T-helper 1 cell treated with Interleukin-12 subunit alpha and Interleukin-12 subunit beta and Interleukin-4 antibody, amounts not matched to agents 30 ng/mL and 1 ng/mL, for 36 hours (primary cell): ENCODE data around the gene CDC42SE1. TPM values are rescaled to one million over a fixed set of nuclear protein-coding genes. Genes with fewer than 3 reads are reported as not detected.
"Not testable (repeated sequence)": the region's sequence is repeated elsewhere in the genome, so short reads cannot be mapped to it uniquely, and the experiment has no call there.

Experiments used
- intact Hi-C: fragments of 100-400 bp; cut with micrococcal nuclease; formaldehyde crosslinking; loops from one replicate; pipeline ENCODE4 v1.15.1; 2024
- total RNA-seq: library from RNA; stranded (reverse); gene quantifications from 2 replicates; pipeline ENCODE4 v1.2.3, GENCODE V29; 2022

The CDC42SE1 gene, protein sequence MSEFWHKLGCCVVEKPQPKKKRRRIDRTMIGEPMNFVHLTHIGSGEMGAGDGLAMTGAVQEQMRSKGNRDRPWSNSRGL
- total RNA-seq = 370 and 379 TPM in 2 replicates

GRCh38 chr1:151059109-151060006, at the start of gene CDC42SE1:
CDC42SE1 (minus strand) TSS chr1:151059622; CDS start chr1:151055730, 3,892 bp downstream.
- intact Hi-C loops = loop anchor here (1.0 to 5.0 kb wide), 13 partner anchors 11 to 697 kb away; partner anchors contain the start of genes GABPB2, GOLPH3L, LYSMD1 and MCL1

GRCh38 chr1:151108331-151108730, 48.9 kb upstream of the CDC42SE1 start:
- intact Hi-C loops = no loop called here

- intact Hi-C loops = no loop called here
These were observed 47.5 kb upstream of the CDC42SE1 start for GRCh38 chr1:151106894-151107293.

- intact Hi-C loops = no loop called here
These were observed 45.2 kb upstream of the CDC42SE1 start for GRCh38 chr1:151104630-151105029.

GRCh38 chr1:151098126-151098525, 38.7 kb upstream of the CDC42SE1 start:
- intact Hi-C loops = no loop called here

GRCh38 chr1:151097426-151097825, 38.0 kb upstream of the CDC42SE1 start:
- intact Hi-C loops = not testable (repeated sequence)

DNA sequence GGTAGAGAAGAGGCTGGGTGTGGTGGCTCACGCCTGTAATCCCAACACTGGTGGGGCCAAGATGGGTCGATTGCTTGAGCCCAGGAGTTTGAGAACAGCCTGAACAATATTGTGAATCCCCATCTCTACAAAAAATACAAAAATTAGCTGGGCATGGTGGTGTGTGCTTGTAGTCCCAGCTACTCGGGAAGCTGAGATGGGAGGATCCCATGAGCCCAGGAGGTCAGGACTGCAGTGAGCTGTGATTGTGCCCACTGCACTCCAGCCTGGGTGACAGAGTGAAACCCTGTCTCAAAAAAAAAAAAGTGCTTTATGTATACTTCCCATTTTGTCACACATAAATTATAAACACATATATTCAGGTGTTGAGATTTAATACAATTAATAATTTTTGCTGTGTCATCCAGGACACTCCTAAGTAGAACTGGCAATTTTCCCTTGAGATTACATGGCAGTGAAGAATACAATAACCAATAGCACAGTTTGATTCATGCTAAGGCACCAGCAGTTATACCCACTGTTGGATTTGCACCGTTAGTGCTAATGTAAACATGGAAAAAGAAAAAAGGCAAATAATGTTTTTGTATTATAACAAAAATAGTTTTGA, 26.6 kb upstream of the CDC42SE1 start:
- intact Hi-C loops = no loop called here

GRCh38 chr1:151072224-151072623, 12.8 kb upstream of the CDC42SE1 start:
- intact Hi-C loops = no loop called here

DNA sequence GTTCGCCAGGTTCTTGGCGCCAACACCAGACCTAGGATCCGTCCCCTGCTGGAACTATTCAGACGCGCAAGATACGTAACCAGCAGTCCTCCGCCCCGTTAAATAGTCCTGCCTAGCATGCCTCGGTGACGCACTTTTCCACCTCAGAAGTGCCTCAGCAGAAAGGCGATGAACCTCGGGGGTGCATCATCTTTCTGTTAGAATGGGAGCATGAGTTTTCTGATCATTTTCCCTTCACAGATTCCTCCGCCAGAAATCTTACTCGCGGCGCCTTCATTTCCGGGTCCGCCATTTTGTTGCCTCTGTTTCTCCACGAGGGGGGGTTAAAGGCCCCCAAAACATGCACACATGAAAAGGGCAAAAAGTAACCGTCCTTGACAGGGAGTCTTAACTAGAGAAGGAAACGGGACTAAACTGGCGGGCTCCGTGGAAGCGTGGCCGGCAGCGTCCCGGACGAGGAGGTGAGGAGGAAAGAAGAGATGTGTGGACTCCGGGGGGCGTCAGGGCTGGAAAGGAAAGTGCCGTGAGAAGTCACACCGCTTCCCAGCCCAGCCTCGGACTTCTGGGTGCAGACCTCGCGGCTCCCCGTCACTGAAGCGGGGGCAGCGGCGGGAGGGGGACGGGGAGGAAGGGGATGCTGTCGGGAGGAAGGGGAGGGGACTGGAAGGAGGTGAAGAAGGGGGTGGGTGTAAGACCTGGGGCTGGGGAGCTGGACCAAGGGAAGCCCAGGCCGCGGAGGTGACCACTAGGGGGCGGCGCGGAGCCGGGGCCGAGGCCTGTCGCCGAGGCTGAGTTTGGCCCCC, 11.3 kb upstream of the CDC42SE1 start, which contains the start of gene GABPB2:
Gene GABPB2 (plus strand): TSS at position 288 of the 803 bp plus-strand sequence. CDS start 17,429 bp downstream, outside the sequence.
- intact Hi-C loops = loop anchor here (1.0 to 2.0 kb wide), 10 partner anchors 10 to 257 kb away; partner anchors contain the start of genes MLLT11, PI4KB, PRUNE1 and SCNM1

DNA sequence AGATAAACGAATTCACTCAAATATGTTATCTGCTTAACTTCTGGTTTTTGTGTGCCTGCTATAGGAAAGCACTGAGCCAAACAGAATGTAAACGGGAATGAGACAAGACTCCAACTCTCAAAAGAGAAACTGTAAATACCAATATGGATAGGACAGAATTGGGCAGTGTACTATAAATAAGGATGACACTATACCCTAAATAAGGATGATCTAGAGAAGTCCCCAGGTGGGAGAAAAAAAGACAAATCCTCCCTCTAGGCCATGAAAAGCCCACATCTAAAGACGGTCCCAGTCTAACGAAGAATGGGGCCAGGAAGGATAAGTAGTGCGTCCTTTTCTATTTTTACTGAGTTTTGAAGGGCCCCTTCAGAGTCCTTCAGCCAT, 9.7 kb upstream of the CDC42SE1 start:
- intact Hi-C loops = no loop called here

DNA sequence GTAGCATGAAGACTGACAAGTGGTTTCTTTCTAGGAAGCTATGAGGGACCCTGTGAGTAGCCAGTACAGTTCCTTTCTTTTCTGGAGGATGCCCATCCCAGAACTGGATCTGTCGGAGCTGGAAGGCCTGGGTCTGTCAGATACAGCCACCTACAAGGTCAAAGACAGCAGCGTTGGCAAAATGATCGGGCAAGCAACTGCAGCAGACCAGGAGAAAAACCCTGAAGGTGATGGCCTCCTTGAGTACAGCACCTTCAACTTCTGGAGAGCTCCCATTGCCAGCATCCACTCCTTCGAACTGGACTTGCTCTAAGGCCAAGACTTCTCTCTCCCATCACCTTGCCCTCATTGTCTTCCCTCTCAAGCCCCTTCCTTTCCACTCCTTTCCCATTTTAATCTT, 7.8 kb upstream of the CDC42SE1 start:
- intact Hi-C loops = no loop called here

DNA sequence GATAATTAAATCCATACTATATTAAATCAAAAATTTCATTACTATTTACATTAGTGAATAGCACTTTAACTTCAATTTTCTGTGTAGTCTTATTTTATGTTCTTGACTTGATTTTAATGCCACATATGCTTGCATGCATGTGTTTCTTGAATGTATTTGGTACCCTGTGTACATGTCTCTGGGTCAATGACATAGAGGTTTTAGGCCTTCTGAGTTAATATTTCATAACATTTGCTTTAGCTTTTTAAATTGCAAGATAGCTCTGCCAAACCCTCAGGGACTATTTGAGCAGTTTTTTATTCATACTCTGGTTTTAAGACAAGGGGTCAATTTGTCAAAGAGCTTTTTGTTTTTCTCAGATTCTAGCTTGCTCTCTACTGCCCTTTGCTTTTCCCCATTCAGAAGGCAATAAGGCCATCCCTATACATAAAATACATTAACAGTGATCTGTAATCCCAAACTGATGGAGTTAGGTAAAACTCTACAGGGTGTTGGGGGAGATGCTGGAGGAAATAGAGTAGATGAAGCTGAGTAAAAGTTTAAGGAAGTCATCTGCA, 5.7 kb upstream of the CDC42SE1 start:
- intact Hi-C loops = no loop called here

- intact Hi-C loops = no loop called here
These were observed 3.4 kb upstream of the CDC42SE1 start for GRCh38 chr1:151062741-151063371.

DNA sequence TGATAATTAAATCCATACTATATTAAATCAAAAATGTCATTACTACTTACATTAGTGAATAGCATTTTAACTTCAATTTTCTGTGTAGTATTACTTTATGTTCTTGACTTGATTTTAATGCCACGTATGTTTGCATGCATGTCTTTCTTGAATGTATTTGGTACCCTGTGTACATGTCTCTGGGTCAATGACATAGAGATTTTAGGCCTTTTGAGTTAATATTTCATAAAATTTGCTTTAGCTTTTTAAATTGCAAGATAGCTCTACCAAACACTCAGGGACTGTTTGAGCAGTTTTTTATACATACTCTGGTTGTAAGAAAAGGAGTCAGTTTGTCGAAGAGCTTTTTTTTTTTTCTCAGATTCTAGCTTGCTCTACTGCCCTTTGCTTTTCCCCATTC, 2.3 kb upstream of the CDC42SE1 start:
- intact Hi-C loops = no loop called here

GRCh38 chr1:151060657-151061421, 1.4 kb upstream of the CDC42SE1 start:
- intact Hi-C loops = loop anchor here (1.0 kb wide), 3 partner anchors 9 to 85 kb away; partner anchors contain the start of genes GABPB2 and SEMA6C

DNA sequence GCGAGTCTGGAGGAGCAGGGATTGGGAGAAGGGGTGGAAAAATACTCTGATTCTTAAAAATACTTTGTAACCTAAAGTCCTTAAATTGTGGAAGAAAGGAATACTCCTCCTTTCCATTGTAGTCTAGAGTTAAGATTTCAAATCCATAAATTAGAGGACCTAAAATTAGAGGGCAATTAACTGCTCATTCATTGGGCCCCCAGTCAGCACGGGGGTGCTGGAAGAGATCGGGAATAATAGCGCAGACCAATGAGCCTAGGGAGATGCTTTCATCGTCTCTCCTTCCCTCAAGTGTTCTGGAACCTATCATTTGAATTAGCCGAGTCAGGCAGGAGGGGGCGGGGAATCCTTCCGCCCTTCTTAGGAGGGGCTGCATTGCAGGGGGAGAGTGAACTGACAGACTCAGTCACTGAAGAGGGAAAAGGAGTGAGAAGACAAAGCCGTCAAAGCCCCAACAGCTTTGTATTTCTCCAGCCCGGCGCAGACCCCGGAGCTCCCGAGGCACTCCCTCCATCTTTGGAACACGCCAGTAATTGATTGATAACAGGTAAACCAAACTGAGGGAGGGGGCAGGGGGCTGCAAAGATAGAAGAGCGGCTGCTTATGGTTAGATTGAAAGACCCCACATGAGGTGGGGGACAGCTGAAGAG, 710 bp upstream of the CDC42SE1 start, which contains the start of gene MLLT11:
Gene MLLT11 (plus strand): TSS at position 391 of the 650 bp plus-strand sequence. CDS start 6,828 bp downstream, outside the sequence.
- intact Hi-C loops = loop anchor here (1.0 kb wide), 3 partner anchors 10 to 86 kb away; partner anchors contain the start of genes GABPB2 and SEMA6C

DNA sequence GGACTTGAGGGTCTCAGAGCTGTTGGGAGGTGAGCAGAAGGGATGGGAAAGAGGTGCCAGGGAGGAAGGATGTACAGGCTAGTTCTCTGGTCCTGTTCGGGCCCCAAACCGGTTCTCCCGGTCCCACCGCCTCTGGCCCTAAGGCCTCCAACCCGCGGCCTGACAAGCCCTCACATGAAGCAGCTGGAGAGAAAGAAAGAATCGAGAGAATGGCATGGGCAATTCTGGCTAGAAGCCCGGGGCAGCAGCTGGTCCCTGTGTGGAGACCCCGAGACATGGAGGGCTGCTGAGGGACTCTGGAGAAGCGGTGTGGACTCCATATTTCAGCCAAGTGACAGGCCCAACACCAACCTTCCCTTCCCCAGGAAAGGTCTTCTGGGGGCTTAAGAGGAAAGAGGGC, 730 bp downstream of the CDC42SE1 start:
- intact Hi-C loops = loop anchor here (1.0 to 5.0 kb wide), 11 partner anchors 16 to 696 kb away; partner anchors contain the start of genes GOLPH3L, LYSMD1, MCL1 and PI4KB

DNA sequence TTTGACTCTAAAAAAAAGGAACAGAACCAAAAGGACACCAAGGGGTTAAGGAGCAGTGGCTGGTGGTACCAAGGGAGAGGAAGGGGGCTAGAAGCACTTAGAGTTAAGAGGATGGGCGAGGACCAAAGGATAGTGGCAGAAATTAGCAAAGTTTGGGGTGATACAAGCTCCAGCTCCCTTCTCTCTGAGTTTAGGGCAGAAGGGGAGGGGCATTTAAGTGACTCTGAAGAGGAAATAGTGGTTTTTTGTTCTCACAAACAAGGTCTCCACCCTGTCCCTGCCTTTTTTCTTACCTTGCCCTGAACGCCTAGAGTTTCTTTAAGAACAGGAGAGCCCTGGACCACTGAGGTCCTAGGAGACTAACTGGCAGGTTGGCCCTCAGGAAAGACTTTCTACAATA, 3.3 kb downstream of the CDC42SE1 start:
- intact Hi-C loops = loop anchor here (1.0 to 5.0 kb wide), 9 partner anchors 8 to 694 kb away; partner anchors contain the start of genes GOLPH3L, MCL1, RPRD2 and TARS2
